T1000 (cell line): Measurements from ENCODE around the gene PTK6.

ENCODE experiments used
- DNase-seq: peaks from one replicate; lab custom pipeline; 2025; ENCODE audit warnings: mixed read lengths; lab: John Stamatoyannopoulos, UW

Gene PTK6

DNA sequence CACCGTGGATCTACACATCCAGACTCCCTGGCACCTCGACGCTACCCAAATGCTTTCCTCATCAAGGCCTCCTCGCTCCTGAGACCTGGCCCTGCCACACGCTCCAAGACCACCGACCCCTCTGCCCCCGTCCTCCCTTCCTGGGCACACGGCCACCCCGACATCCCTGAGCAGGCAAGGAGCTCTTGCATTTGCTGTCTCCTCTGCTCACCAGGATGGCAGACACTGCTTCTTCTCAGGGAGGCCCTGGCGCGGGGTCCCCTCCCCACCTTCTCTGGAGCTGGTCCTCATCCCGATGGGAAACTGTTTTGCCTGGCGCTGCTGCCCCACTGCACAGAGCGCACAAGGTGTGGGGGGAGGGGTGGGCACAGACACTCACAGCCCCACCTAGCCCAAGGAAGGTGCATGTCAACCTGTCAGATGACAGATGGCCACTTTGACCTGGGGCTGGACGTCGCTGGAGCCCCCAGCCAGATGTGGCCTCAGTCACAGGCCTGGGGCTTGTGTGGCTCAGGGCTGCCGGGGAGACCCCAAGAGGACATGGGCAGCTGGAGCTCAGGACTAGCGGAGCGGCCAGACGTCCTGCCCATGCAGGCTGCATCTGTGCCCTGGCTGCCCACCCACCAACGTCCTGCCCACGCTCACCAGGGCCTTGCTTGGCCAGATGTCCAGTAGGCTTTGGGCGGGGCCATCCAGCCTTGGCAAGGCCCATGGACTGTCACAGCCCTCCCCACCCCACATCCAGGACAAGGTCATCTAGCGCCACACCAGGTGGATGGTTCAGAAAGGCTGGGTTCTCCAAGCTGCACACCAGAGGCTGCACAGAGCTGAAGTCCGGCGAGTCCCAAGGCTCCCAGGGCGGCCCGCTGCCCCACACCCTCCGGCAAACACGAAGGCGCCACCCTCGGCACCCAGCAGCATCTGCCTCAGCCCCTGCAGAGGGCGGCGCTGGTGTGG, 58.6 kb downstream of the PTK6 start:
- no peak for DNase-seq
